8988T (cell line): ENCODE measurements around the gene VPS37B.

Source experiments
- DNase-seq: peaks from one replicate; pipeline ENCODE4 v3.0.0; 2011

VPS37B gene

GRCh38 chr12:122837306-122838265 is 58.3 kb downstream of the VPS37B start:
- peak; percentile 22 for DNase-seq

- DNase-seq: peak; percentile 49
These were observed 59.6 kb downstream of the VPS37B start for GRCh38 chr12:122836027-122836921.

DNA sequence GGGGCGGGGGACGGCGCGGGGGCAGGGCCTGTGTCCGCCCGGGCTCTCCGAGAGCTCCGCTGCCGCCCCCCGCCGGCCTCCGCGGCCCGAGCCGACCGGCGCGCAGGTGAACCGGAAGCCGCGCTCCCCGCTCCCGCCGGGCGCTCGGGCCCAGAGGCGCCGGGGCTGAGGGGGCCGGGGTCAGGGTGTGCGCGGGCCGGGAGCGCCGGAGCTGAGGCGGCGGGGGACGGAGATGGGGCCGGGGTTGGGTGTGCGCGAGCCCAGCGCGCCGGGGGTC is 60.2 kb downstream of the VPS37B start:
- peak; percentile 71 for DNase-seq

GRCh38 chr12:122834921-122835749 is 60.8 kb downstream of the VPS37B start, which contains the start of gene HIP1R:
Gene HIP1R (plus strand): TSS chr12:122835457. CDS start chr12:122835551, 94 bp downstream.
- peak; percentile 71 for DNase-seq

DNA sequence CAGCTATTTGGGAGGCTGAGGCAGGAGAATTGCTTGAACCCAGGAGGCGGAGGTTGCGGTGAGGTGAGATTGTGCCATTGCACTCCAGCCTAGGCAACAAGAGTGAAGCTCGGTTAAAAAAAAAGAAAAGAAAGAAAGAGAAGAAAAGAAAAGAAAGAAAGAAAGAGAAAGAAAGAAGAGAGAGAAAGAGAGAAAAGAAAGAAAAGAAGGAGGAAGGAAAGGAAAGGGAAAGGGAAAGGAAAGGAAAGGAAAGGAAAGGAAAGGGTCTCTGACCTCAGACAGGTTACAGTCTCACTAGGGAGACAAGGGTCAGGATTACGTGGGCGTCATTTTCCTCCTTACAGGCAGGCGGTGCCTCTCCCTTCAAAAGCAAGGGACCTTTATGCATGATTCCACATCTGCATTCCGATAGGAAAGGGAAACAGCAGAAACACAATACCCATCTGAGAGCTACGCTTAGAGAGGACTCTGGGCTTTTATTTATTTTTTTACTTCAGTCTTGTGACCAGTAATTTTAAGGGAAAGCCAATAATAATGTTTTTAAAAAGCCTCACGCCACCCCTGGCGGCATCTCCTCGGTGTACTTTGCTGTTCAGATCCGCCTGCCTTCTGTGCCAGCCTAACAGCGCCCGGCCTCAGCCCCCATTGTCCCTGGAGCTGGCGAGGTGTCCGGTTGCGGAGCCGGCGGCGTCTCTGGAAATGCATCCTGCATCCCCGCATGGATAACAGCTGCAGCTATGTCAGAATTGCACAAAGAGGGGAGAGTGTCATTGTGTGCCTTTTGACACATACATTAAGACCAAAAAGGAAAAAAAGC is 61.6 kb downstream of the VPS37B start:
- peak; percentile 84 for DNase-seq

DNA sequence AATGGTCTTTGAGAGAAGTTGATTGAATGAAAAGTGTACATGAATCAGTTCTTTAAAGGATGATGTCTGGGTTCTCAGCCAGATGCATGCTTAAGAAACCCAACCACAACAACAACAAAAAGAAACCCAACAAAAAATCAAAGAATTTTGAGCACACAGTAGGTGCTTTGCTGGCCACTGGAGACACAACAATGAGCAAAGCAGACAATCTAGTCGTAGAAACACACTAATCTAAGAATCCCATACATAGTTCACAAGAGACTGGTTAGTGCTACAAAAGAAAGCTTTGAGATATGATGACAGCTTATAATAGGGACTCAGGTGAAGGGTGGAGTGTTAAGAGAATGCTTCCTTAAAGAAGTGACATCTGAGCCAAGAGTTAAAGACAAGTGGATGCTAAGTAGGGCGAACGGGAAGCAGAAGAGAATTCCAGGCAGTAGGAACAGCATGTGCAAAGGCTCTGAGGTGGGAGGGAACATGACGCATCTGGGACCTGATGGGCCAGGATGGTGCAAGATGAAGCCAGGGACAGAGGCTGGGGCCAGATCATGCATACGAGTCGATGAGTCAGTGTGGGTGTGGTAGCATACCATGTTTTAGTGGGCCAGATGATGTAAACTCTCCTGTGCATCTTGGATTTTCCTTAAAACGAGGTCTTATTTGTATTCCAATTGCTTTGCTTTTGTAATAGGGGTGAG is 65.3 kb downstream of the VPS37B start:
- DNase-seq: peak; percentile 52

- no peak for DNase-seq
These were observed 68.7 kb downstream of the VPS37B start for GRCh38 chr12:122827258-122827657.

- no peak for DNase-seq
These were observed 69.9 kb downstream of the VPS37B start for GRCh38 chr12:122825773-122826724.

- DNase-seq: no peak
These were observed 72.5 kb downstream of the VPS37B start for GRCh38 chr12:122823429-122823828.

DNA sequence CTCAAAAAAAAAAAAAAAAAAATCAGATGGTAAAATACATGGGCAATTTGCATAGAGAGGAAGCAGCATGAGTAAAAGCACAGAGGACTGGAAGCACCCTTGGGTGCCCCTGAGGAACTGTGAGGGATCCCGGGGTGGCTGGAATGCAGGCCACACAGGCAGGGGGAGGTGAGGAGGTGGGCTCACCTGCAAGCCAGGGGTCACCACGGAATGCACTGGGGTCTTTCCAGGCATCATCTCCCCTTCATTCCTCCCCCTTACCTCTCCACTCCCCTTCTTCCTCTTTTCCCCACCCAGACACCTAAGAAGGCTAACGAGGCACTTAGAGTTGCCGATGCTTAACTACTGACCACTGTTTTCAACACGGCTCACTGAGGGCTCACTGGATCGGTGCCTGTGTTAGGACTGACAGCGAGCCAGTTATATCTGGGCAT is 75.1 kb downstream of the VPS37B start:
- no peak for DNase-seq

- no peak for DNase-seq
These were observed 75.8 kb downstream of the VPS37B start for GRCh38 chr12:122820138-122820537.

- DNase-seq: no peak
These were observed 76.6 kb downstream of the VPS37B start for GRCh38 chr12:122819209-122819785.
